Glomerular visceral epithelial cell (primary cell): ENCODE measurements around the gene ATP8A1.
"Not testable (repeated sequence)": the region's sequence is repeated elsewhere in the genome, so short reads cannot be mapped to it uniquely, and the experiment has no call there.

ENCODE experiments used
- DNase-seq: peaks from one replicate; pipeline ENCODE4 v3.0.0-alpha.2; 2016; ENCODE audit errors: extremely low spot score

Gene ATP8A1

DNA sequence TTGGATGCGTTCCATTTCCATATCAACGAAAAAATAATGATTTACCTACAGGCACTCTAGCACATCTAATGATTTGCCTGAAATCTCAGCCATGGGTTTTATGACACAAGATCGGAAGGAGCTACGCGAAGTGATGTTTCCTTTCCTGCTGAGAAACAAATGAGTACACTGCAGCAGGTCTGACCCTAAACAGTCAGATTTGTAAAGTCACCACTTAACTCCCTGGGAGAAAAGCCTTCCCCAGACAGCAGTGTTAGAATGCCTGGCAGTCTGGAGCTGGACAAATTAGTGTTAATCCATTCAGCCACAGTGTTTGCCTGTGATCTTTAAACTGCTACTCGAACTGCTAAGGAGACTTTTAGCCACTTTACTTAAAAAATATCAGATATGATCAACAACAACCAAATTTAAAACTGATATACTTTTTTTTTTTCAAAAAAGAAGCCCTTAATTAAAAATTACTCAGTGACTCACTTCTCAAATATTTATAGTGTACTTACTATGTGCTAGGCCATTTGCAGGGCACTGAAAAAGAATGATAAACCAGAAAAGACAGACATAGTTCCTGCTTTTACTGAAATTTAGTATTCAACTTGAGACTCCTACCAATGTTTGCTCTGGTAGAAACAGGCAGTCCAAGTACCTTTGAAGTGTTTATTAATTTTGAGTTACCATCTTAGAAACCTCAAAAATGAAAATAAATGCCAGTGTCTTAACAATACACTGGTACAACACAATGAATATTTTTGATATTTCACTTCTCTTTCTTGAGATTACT lies 155.1 kb downstream of the ATP8A1 start:
- no peak for DNase-seq

DNA sequence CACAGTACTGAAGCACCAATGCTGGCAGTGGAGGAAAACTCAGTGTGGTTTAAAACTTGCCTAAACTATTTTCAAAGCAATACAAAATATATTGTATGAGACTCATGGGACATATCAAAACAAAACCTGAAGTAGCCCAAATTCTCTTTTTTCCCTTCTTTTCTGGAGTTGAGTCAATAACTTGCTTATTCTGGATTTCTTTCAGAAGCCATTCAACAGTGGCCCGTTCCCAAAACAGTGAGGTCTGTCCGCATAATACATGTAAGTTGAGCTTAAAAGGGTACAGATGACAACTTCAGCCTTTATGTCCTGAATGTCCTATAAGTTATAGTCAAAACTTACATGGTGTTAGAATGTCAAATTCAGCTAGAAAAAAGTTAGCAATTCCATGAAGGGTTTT lies 158.9 kb downstream of the ATP8A1 start:
- no peak for DNase-seq

DNA sequence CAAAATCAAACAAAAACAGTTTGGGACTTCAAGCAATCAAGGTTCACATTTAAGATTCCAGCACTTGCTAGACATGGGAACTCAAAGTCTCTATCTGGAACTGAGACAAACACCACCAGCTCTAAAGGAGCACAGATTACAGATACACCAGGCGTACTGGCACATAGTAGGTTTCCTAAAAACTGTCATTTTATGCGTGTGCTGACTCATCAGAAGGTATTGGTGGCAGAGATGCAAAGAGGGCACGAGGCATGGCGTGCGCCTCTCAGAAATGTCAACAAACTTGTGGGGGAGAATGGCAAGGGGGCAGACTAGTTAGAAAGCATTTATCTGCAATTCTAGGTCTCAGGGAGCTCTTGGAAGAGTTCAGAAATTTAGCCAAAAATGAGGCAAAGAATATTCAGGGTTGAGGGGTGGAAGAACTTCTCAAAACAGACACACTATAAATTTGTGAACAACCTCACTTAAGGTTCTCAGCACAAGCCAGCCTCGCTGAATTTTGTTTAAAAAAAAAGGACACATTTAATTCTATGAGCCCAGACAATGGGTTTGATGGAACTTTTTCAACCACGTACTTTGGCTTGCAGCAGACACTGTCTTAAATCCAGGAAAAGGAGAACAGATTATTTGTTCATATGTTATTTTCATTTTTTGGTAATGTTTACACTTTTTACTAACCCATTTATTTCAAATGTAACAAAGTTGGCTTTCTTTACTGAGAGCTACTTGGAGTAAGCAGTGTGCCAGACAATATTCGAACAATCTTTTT lies 159.6 kb downstream of the ATP8A1 start:
- DNase-seq: no peak

DNA sequence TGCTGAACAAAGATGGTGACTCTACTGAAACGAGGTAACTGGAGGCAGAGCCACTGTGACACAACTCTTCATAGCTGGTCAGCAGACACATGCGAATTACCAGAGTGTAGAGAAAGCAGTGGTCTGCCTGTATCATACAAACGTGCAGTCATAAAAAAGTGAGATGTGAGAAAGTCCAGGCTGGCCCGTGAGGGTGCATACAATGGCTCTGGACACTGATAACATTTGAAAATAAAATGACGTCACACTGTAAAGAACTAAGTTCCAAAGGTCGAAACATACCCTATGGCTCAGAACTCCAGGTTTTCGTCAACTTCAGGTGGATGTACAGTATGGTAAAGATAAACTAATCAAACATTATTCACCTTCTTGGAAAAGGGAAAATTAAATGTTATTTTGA lies 163.9 kb downstream of the ATP8A1 start:
- no peak for DNase-seq

DNA sequence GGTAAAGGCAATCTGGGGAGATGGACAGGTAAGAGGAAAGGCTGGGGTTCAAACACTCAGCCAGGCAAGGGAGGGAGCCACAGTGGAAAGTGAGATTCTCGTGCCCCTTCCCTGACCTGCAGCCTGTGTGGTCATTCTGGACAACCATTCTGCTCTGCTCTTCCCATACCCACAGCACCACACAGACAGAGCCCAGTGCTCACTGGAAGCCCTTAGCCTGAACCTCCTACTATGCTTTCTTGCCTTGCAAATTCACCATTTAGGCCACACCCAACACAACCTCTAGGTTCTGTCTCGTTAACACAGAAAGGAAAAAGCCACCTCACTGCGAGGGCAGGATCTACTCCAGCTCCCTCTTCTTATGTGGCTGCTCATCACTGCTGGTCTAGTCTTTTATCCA lies 166.9 kb downstream of the ATP8A1 start:
- DNase-seq: no peak

DNA sequence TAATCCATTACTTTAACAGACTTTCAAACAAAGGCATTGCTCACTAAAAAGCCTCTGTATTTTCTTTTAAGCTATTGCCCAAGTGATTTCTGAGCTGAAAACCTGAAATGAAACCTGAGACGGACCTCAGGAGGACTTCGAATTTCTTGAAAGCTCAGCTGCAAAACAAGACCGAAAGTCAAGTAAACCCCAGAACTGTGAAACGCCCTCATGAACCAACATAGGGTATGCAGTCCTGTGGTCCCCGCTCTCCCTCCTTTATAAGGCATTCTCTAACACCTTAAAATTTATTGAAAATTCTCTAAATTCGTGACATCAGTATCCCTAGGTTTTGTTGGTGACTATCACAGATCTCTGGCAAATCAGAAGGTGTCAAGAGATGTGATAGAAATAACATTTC lies 167.8 kb downstream of the ATP8A1 start:
- DNase-seq: no peak

DNA sequence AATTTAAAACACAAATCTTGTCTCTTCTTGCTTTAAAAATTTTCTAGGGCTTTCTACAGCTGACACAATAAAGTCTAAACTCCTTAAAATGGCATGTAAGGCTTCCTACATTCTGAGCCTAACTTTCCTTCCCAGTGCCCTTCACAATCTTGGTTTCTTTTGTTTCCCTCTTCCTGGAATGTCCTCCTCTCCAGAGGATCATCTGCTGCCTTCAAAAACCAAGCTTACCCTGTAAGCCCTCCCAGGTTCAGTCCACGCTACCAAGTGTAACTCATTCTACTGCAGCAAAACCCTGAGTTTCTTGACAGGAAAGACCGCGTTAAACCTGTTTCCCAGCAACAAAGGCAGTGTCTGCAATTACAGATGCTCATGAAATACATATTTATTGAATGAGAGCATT lies 168.4 kb downstream of the ATP8A1 start:
- DNase-seq: no peak

GRCh38 chr4:42488114-42488513 lies 168.8 kb downstream of the ATP8A1 start:
- no peak for DNase-seq

- DNase-seq: no peak
Observed at GRCh38 chr4:42487230-42487629, 169.7 kb downstream of the ATP8A1 start.

GRCh38 chr4:42486156-42486555 lies 170.7 kb downstream of the ATP8A1 start:
- DNase-seq: not testable (repeated sequence)

DNA sequence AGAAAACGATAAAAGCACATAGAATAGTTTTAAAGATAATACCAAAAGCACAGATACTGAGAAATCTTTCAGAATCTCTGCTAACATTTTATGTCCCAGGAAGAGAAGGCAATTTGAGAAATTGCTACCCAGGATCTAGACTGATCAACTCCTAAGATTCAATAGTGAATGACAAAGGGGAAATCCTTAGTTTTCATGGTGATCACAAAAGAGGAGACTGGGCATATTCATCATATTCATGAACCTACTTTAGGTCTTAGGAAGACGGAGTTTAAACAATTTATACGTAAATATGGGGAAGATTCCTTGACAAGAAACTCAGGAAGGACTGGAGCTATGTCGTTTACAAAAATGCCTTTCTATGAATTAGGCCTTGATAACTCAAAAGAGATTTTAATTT lies 172.3 kb downstream of the ATP8A1 start:
- DNase-seq: no peak

GRCh38 chr4:42483426-42484379 lies 173.2 kb downstream of the ATP8A1 start:
- DNase-seq: no peak

DNA sequence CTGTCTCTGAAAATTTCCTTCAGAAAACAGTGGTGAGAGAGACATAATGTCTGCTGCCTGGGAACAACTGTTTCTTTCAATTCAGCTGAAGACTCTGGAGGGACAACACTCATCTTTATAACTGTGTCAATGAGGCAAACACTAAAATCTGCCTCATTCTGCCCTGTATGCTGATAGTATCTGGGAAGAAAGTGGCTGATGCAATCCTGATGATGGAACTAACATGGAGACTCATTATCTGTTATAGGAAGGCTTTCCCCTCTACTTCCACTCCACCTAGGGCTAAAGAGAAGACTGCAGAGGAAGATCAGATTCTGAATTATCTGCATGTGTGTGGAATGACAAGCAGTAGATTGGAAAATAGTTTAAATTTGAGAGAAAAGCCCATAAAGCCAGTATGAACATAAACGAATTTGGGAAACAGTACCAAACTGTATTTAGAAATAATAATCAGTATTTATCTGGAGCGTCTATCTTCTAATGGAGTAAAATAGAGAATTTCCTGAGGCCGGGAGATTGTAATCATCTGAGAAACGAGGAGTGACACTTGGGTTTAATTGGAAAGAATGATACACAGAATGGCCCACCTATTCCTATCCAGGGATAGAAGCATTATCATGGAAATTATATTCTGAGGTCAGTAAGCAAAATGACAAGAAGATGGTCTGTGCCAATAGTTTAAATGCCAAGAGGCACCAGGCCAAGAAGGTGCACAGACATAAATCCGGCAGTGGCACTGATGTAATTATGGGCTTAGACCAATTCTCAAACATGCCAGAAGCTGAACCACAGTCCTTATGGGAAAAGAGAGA lies 174.2 kb downstream of the ATP8A1 start:
- DNase-seq: no peak

- no peak for DNase-seq
Observed at GRCh38 chr4:42480717-42481116, 176.2 kb downstream of the ATP8A1 start.

DNA sequence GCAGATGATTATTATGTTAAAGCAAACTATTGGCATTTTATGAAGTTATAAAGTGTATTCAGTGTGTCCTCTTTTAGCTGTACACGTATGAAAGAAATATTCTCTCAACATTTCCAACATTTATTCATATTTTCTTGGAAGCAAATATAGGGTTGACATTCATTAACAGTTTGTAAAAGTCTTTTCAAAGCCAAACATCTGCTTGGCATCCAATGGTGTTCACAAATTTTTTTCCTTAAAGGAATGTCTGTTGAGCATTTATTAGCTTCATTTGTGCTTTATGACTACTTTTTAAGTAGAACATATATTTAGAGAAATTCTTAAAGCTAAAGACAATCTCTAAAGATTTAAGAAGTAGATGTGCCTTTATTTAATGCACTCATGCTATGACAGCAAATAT lies 176.6 kb downstream of the ATP8A1 start:
- DNase-seq: no peak

DNA sequence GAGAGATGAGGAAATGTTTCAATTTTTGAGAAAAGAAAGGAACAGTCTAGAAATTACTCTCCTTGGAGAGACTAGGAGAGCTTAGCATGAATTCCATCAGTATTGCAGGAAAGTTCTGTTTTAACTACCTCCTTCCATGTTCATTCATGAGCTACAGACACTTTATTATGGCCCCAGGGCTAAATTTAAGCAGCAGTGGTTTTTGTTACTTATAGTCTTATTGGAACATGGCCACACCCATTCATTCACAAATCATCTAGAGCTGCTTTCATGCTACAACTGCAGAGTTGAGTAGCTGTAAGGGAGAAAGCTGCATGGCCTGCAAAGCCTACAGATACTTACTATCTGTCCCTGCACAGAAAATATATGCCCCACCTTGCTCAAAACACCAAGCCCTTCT lies 178.0 kb downstream of the ATP8A1 start:
- no peak for DNase-seq

GRCh38 chr4:42478509-42478908 lies 178.4 kb downstream of the ATP8A1 start:
- DNase-seq: no peak

DNA sequence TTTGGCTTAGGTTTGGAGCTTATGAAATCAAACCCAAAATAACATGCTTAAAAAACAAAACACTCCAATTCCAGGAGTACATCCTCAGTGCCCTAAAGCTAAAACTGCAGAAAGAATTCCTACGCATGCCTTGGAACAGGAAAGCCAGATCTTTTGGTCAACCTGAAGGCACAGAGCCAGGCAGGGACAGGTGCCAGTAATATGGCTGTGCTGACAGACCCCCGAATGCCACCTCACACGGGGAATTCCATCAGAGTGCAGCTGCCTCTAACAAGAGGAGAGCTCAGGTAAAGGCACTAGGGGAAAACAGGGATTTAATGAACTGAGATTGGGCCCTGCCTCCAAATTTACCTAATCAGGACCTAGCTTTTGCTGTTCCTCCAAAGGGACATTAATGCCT lies 182.5 kb downstream of the ATP8A1 start:
- DNase-seq: no peak

DNA sequence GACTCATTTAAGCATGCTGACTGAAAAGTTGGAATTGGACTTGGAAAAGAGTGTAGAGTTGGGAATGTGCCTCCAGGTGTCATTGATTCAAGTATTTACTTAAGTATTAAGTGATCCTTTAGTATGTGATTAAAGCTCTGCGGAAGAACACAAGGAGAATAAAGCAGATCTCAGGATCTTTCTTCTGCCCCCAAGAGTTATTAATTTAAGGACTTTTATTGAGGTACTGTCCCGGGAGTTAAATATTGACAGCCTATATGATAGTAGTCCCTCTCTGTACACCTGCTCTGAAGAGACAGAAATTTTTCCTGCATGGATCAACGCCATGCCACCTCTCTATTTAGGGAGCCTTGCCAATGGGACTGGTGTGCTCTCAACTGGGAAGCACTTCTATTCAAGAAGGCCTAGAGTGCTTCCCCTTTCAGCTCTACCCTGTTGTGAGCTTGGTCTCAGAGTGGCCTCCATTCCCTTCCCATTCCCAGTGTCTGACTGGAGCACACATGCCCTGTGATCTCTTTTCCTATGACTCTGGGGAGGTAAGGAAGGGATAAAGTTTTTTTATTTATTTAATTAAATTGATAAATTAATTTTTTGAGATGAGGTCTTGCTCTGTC lies 183.7 kb downstream of the ATP8A1 start:
- DNase-seq: no peak

DNA sequence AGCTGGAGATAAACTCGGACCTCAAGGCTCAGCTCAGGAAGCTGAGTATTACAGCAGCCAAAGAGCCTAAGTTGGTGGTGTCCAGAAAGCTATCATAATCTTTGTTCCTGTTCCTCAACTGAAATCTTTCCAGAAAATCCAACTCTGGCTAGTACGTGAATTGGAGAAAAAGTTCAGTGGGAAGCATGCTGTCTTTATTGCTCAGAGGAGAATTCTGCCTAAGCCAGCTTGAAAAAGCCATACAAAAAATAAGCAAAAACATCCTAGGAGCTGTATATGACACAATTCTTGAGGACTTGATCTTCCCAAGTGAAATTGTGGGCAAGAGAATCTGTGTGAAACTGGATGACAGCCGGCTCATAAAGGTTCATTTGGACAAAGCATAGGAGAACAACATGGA lies 185.0 kb downstream of the ATP8A1 start:
- DNase-seq: no peak

DNA sequence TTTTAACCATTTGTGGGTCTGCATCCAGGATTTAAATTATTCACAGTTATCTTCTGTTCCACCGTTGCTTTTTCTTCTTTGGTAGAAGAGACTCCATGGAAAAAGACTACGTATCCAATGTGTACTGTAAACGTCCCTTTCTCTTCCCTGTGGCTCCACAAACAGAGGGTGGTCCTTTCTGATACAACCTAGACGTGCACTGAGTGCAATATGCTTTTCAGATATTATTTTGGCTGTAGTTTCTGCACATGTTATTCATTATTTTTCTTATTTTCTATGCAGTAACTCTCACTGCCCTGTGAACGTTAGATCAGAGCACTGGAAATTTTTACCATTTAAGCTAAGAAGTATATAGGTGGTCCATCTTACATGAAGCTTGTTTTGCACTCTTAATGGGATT lies 186.9 kb downstream of the ATP8A1 start:
- no peak for DNase-seq
